DMS 273 (cell line): ENCODE measurements around the gene CGB1.

Source experiments
- DNase-seq: peaks from one replicate; lab custom pipeline; 2025; ENCODE audit not compliant: unreplicated experiment; lab: John Stamatoyannopoulos, UW

CGB1 gene

GRCh38 chr19:49036815-49037214 lies at the start of gene CGB1:
CGB1 (minus strand) TSS chr19:49036895; CDS start chr19:49036711, 184 bp downstream.
- DNase-seq = peak; percentile 79

DNA sequence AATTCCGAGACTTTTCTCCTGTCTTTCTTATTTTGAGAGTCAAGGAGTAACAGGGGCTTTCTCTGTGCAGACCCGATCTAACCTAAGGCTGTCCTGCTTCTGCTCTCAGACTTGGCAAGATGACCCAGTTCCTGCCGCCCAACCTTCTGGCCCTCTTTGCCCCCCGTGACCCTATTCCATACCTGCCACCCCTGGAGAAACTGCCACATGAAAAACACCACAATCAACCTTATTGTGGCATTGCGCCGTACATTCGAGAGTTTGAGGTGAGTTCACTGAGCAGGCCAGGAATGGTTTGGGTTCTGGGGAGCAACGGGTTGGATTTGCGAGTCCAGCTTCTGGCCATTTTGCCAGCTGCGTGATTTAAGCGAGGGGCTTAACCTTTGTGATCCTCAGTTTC lies 49.6 kb upstream of the CGB1 start:
- DNase-seq = no peak

GRCh38 chr19:49085868-49086232 lies 49.2 kb upstream of the CGB1 start:
- no peak for DNase-seq

- DNase-seq = peak; percentile 100
These were observed 48.5 kb upstream of the CGB1 start, which contains the start of gene SNRNP70 for GRCh38 chr19:49085020-49085867. SNRNP70 (plus strand) TSS chr19:49085451; CDS start chr19:49086415, 964 bp downstream.

- peak; percentile 58 for DNase-seq
These were observed 47.7 kb upstream of the CGB1 start for GRCh38 chr19:49084206-49085019.

DNA sequence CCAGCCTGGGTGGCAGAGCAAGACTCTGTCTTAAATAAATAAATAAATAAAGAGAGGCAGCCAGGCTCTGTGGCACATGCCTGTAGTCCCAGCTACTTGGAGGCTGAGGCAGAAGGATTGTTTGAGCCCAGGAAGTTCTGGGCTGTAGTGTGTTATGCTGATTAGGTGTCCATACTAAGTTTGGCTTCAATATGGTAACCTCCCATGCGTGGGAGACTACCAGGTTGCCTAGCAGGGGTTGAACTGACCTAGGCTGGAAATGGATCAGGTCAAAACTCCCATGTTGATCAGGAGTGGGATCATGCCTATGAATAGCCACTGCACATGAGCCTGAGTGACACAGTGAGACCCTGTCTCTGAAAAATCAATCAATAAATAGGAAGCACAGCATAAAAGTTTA lies 44.6 kb upstream of the CGB1 start:
- DNase-seq = no peak

DNA sequence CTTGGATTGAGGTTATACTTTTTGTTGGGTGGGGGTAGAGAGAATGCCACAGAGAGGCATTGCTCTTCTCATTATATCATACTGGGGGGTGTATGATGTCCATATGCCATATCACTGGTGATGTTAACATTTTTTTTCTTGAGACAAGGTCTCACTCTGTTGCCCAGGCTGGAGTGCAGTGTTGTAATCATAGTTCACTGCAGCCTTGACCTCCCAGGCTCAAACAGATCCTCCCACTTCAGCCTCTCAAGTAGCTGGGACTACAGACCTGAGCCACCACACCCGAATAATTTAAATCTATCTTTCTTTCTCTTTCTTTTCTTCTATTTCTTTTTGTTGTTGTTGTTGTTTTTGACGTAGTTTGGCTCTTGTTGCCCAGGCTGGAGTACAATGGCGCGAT lies 43.7 kb upstream of the CGB1 start:
- DNase-seq = no peak

DNA sequence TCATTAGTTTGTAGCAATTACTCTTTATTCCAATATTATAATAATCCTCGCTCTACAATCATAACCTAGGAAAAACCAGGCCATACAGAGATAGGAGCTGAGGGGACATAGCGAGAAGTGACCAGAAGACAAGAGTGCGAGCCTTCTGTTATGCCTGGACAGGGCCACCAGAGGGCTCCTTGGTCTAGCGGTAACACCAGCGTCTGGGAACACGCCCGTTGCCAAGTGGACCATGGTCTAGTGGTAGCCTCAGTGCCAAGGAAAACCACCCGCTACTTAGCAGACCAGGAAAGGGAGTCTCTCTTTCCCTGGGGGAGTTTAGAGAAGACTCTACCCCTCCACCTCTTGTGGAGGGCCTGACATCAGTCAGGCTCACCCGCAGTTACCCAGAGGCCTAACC lies 38.2 kb upstream of the CGB1 start:
- peak; percentile 68 for DNase-seq

DNA sequence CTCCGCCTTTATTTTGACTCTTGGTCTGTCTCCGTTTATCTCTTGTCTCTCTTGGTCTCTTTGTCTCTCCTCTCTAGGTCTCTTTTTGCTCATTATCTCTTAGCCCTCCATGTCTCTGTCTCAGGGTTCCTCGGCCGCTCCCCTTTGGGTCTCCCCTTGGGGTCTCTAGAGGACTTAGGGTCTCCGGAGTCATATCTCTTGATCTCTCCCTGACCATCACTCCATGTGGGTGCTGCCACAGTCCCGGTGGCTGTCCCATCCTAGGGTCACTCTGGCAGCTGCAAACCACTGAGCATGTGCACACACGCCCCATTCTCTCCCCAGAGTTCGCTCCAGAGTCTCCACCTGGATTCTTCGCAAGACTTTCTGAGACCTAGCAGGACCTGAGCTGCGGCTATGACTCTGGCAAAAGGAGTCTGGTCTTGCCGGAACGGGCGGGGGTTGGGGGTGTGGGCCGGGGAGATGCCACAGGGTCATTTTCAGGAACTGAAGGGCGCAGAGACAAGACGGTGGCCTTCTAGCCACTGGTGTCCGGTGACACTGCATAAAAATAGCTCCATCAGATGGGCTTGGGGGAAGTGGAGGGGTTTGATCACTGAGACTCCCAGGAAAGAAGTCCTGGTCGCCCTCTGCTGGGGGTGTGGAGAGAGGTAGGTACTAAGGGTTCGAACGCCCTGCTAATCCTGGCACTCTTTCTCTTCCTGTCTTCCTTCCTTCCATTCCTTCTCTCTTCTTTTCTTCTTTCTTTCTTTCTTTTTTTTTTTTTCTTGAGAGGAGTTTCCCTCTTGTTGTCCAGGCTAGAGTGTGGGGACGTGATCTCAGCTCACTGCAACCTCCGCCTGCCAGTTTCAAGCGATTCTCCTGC lies 37.1 kb upstream of the CGB1 start:
- DNase-seq = peak; percentile 82

- peak; percentile 64 for DNase-seq
These were observed 35.3 kb upstream of the CGB1 start for GRCh38 chr19:49071860-49072547.

DNA sequence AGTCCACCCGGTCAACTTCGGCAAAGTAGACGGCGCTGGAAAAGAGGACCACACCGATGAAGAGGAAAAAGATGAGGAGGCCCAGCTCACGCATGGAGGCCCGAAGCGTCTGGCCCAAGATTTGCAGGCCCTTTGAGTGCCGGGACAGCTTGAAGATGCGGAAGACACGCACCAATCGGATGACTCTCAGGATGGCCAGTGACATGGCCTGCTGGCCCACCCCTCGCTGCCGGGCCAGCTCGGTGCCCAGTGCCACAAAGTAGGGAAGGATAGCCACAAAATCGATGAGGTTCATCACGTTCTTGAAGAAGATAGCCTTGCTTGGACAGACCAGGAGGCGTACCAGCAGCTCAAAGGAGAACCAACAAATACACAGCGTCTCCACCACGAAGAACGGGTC lies 33.7 kb upstream of the CGB1 start:
- DNase-seq = no peak

GRCh38 chr19:49069026-49069425 lies 32.3 kb upstream of the CGB1 start:
- no peak for DNase-seq

DNA sequence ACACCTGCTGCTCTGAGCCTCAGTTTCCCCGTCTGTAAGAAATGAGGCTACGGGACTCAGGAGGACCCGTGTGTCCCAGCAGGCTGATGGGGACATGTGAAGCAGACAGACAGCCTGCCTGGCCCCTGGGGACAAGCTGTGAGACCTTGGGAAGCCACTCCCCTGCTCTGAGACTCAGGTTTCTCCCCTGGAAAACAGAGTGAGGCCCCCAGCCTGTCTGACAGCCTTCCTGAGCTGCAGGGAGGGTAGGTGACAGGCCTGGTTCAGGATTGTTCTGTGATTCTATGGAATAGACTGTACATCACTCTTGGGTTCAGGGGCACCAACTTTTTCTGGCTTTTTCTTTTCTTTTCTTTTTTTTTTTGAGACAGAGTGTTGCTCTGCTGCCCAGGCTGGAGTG lies 30.9 kb upstream of the CGB1 start:
- DNase-seq = peak; percentile 32

GRCh38 chr19:49065905-49066512 lies 29.3 kb upstream of the CGB1 start:
- no peak for DNase-seq

DNA sequence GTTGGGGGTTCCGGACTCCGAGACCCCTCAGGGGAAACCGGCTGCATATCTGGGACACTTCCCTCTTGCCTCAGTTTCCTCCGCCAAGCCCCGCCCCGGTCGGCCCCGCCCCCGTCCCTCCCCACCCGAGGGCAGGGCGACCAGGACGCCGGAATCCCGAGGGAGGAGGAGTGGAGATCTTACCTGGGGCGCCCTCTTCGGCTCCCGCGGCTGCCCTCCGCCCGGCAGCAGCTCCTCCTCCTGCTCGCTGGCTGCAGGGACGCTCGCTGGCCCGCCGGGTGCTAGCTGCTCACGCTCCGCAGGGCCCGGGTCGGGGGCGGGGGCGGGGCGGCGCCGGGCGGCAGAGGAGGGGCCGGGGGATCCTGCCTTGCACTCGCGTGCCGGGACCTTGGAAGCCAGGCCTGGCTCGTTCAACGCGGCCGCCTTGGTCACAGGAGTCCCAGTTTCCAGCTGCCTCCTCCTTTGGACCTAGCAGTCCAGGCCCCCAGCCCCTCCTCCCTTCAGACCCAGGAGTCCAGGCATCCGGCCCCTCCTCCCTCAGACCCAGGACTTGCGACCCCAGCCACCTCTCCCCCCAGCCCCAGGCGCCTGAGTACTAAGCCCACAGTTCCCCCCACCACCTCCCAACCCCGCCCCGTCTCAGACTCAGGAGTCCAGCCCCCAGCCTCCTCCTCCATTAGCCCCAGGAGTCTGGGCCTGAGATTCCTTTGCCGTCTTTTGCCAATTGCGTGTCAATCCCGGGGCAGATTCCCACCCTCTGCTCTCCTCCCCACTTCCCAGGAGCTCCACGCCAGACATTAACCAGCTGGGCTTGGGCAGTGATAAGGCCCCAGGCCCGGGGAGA lies 28.3 kb upstream of the CGB1 start, which contains the start of gene NTF4:
NTF4 (minus strand) TSS at position 51 of the 844 bp plus-strand sequence. CDS start 2,821 bp downstream, outside the sequence.
- DNase-seq = peak; percentile 49

- no peak for DNase-seq
These were observed 27.4 kb upstream of the CGB1 start for GRCh38 chr19:49064029-49064629.

DNA sequence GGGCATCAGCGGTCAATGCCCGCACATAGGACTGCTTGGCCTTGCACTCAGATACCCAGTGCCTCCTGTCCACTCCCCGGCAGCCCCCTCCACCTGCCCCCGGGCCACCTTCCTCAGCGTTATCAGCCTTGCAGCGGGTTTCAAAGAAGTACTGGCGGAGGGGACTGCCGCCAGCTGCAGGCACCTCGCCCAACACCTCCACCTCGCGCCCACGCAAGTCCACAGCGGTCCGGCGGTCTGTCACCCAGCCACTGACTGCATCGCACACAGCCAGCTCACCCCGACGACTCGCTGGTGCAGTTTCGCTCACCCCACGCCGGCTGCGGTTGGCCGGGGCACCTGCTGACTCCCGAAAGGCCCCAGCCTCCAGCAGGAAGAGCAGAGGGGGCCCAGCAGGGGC lies 24.8 kb upstream of the CGB1 start:
- no peak for DNase-seq

GRCh38 chr19:49061000-49061399 lies 24.3 kb upstream of the CGB1 start:
- DNase-seq = no peak

- DNase-seq = no peak
These were observed 22.4 kb upstream of the CGB1 start for GRCh38 chr19:49059053-49059452.
